ENCODE measurements around the gene PGM2.
"Not testable (repeated sequence)": the region's sequence is repeated elsewhere in the genome, so short reads cannot be mapped to it uniquely, and the experiment has no call there.

PGM2 gene

GRCh38 chr4:37818752-37819151 is 7.7 kb upstream of the PGM2 start:
- no peak for DNase-seq (ENCODE audit: low read depth)

DNA sequence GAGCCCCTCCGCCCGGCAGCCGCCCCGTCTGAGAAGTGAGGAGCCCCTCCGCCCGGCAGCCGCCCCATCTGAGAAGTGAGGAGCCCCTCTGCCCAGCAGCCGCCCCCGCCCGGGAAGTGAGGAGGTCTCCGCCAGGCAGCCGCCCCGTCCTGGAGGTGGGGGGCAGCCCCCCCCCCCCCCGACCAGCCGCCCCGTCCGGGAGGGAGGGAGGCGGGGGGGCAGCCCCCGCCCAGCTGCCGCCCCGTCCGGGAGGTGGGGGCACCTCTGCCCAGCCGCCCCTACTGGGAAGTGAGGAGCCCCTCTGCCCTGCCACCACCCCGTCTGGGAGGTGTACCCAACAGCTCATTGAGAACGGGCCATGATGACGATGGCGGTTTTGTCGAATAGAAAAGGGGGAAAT is 6.0 kb upstream of the PGM2 start:
- not testable (repeated sequence) for DNase-seq (ENCODE audit: low read depth)

DNA sequence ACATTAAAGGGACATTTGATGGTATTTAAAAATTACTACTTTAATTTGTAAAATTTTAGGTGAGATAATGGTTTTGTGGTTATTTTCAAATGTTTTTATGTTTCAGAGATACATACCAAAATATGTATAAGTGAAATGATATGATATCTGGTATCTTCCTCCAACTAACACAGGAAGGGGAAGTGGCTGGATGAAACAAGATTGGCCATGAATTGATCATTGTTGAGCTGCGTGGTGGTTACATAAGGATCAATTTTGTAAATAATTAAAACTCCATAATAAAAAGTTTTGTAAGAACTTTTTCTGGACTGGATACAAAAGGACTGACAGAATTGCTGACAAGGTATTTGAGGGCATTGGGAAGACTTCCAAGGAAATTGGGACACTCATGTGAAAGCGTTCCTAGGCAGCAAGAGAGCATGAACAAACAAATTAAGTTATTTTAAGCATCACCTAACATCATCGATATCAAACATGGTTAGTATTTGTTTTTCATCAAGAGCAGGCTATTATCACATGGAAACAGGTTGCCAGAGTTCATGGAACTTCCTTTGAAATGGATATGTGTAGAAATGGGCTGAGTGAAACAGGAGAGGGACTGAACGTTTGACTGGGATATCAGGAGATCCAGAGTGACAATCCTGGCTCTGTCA is 4.4 kb upstream of the PGM2 start:
- DNase-seq (ENCODE audit: low read depth) = no peak

DNA sequence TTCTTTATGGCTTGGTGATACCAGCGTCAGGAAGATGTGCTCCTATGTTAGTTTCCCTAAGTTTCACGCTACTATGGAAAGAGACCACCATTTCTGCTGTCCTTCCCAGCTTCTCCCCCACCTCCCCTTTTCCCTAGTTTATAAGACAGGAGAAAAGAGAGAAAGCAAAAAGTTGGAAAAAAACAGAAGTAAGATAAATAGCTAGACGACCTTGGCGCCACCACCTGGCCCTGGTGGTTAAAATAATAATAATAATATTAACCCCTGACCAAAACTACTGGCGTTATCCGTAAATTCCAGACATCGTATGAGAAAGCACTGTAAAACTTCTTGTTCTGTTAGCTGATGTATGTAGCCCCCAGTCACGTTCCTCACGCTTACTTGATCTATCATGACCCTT is 985 bp upstream of the PGM2 start:
- DNase-seq (ENCODE audit: low read depth) = not testable (repeated sequence)

DNA sequence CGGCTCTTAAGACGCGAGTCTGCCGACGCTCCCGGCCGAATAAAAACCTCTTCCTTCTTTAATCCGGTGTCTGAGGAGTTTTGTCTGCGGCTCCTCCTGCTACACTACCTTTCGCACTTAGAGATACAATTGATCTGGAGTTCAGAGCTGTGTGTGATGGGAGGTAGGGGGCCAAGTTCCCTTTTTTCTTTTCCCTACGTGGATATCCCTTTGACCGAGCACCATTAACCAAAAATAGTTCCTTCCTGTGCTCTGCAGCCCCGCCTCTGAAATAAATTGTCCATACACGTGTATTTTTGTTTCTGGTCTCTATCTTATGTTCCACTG is 555 bp upstream of the PGM2 start:
- no peak for DNase-seq (ENCODE audit: low read depth)

DNA sequence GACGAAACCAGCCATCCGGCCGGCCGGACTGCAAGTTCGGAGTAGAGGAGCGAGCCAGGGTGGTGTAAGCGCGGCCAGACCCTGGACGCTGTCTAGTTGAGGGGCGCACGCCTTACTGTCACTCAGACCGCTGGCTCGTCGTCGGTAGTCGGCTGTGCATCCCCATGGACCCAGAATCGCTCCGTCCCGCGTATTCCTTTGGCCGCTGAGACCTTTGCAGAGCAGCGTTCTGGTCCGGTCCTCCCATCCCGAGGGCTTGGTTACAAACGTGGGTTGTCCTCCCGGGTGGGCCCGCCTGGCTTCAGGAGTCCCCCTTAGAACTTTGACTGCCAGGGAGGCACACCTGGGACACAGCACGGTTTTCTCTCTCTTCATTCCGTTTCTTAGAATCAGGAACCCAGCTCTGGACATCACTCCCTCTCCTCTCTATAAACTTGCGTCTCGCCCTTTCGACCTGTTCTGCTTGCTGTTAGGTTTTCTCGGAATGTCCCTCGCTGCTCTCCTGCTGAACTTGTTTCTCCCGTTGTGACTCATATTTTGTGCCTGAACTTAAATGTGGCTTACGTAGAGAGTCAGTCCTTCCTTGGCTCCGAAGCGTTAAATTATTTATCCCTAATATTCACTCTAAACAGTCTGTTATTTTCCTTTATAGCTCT is 672 bp downstream of the PGM2 start:
- no peak for DNase-seq (ENCODE audit: low read depth)

- no peak for DNase-seq (ENCODE audit: low read depth)
Observed at GRCh38 chr4:37827802-37828321, 1.4 kb downstream of the PGM2 start.

GRCh38 chr4:37828843-37829242 is 2.4 kb downstream of the PGM2 start:
- DNase-seq (ENCODE audit: low read depth) = no peak

GRCh38 chr4:37830640-37831039 is 4.2 kb downstream of the PGM2 start:
- no peak for DNase-seq (ENCODE audit: low read depth)

- no peak for DNase-seq (ENCODE audit: low read depth)
Observed at GRCh38 chr4:37835031-37835430, 8.5 kb downstream of the PGM2 start.

GRCh38 chr4:37835806-37836205 is 9.3 kb downstream of the PGM2 start:
- DNase-seq (ENCODE audit: low read depth) = no peak

GRCh38 chr4:37836274-37836673 is 9.8 kb downstream of the PGM2 start:
- no peak for DNase-seq (ENCODE audit: low read depth)

DNA sequence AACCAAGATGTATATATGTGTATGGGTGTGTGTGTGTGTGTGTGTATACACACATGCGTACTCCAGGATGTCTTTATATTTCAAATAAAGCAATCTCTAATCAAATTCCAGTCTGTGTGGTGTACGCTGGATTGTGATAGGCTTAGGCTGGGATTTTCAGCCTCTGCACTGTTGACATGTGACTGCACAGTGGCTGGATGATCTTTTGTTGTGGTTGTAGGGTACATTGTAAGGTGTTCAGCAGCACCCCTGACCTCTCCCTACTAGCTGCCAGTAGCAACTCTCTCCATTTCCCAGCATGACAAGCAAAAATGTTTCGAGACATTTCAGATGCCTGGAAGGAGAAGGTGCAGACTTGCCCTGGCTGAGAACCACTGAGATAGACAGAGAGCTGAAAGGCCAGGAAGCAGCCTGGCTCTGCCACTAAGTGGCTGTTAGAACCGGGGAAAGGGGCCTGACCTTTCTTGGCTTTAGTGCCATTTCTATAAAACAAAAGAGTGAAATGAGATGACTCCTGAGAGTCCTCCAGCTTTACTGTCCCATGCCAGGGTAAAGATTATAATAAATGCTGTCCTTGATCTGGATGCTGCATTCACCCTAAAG is 10.5 kb downstream of the PGM2 start:
- DNase-seq (ENCODE audit: low read depth) = no peak

GRCh38 chr4:37837446-37837845 is 11.0 kb downstream of the PGM2 start:
- DNase-seq (ENCODE audit: low read depth) = no peak

DNA sequence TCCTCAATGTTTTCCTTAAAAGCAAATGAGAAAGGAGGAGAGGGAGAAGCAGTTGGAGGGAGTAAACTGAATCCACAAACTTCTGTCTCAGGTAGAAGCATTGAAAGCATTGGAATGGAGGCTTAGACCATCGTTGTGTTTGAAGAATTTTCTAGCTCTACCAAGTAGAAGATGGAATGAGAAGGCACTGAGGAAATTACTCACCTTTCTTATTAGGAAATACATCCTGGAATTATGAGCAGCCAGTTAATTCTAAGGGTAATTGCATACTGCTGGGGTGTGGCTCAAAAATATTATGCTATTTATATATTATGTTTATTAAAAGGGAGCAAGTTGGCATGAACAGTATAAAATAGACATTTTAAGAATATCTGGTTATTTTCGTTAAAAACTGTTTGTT is 12.9 kb downstream of the PGM2 start:
- DNase-seq (ENCODE audit: low read depth) = no peak

- no peak for DNase-seq (ENCODE audit: low read depth)
Observed at GRCh38 chr4:37844204-37844603, 17.7 kb downstream of the PGM2 start.

- no peak for DNase-seq (ENCODE audit: low read depth)
Observed at GRCh38 chr4:37845201-37845600, 18.7 kb downstream of the PGM2 start.

DNA sequence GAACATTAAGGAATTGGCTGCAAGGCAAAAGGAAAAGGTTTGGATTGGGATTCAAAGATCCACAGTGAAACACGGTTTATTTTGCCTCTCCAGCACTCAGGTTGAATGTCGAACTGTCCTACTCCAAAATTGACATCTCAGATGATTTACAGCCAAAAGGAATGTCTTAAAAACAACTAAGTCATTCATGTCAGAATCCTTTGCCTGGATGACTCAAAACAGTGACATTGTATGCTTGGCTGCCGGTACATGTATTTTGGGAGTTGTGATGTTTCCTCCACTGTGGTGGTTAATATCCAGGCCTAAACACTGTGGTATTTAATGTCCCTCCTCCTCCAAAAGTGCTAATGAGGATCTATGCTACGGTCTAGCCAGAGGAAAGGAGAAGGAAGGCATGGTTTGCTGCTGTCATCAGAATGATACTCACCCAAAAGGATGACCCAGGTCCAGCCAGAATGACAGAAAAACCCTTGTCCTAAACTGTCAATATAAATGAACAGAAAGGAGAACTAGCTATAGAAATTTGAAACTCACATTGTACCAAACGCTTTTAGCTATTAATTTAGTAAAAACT is 20.9 kb downstream of the PGM2 start:
- no peak for DNase-seq (ENCODE audit: low read depth)

DNA sequence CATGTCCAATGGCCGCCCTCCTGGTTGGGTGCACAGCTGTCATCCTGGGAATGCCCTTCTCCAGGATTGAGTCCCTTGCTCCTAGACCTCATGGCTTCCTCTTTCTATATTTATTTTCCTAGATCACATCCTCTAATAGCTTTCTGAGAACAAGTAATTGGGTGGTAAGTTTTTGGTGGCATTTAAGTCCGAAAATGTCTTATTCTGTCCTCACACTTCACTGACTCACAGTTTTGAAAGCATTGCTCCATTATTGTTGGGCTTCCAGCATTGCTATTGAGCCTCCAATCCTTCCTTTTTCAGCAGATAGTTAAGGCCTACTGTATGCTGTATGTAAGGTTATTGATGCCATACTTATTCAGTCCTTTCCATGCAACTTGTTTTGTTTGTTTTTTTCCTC is 25.9 kb downstream of the PGM2 start:
- no peak for DNase-seq (ENCODE audit: low read depth)

DNA sequence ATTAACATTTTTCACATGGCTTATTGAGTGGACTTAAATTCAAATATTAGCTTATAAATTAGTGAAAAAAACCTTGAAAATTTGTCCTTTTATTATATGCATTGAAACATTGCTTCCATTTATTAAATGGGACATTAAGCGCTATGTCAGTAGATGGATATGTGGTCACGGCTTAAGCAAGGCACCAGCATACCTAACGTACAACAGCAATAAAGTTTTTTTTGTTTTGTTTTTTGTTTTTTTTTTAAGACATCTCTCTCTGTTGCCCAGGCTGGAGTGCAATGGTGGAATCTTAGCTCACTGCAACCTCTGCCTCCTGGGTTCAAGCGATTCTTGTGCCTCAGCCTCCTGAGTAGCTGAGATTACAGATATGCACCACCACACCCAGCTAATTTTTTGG is 31.6 kb downstream of the PGM2 start:
- no peak for DNase-seq (ENCODE audit: low read depth)

DNA sequence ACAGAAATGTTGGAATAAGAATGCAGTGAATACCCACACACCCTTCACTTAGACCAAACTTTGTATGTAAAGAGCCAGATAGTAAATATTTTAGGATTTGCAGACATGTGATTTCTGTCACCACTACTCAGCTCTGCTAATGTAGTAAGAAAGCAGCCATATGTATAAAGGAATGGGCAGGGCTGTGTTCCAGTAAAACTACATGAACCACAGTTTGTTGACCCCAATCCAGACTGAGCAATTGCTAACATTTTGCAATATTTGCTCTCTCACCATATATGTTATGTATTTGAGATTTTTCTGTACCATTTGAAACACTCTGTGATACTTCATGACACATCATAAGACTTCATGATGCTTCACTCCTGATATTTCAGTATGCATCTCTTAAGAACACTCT is 32.4 kb downstream of the PGM2 start:
- no peak for DNase-seq (ENCODE audit: low read depth)

DNA sequence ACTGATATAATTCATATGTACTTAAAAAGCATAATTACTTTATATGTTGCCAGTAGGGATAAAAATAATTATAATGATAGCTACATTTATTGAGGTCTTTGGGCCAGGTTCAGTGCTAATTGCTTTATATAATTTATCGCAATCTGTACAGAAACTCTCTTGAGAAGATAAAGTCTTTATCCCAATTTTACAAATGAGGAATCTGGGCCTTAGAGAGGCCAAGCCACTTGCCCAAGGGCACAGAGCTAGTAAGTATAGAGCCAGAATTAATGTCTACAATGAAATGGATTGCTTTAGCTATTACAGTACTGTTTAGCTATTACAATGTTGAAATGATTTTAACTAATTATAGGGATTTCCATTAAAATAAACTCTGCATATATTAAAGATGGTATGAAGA is 33.8 kb downstream of the PGM2 start:
- DNase-seq (ENCODE audit: low read depth) = no peak

- no peak for DNase-seq (ENCODE audit: low read depth)
Observed at GRCh38 chr4:37862961-37863360, 36.5 kb downstream of the PGM2 start.

All from stimulated activated CD8-positive, alpha-beta memory T cell treated with anti-CD3 and anti-CD28 coated beads, Interleukin-7, amount 100 ng/mL, for 24 hours (primary cell).